IMR-90 (cell line): ENCODE data around the gene HOXC5. TPM values are rescaled to one million over a fixed set of nuclear protein-coding genes. Genes with fewer than 3 reads are reported as not detected.

Experiments
- ATAC-seq: fragments of 200-7000 bp; cut with Tn5 transposase; 2 replicates; pipeline ENCODE4 v1.9.1; 2020; ENCODE audit warnings: low read depth, mild to moderate bottlenecking, moderate library complexity
- Bru-seq: library from RNA; stranded (reverse); fragments of 400-500 nt; gene quantifications from one replicate; lab custom pipeline; 2021; lab: Mats Ljungman, UMichigan
- BruChase-seq, 2 experiments: library from RNA; stranded (reverse); fragments of 400-500 nt; gene quantifications; one replicate each; lab custom pipeline; 2021; lab: Mats Ljungman, UMichigan
- BruUV-seq: library from RNA; stranded (reverse); fragments of 400-500 nt; replicated peaks from 2 replicates; lab custom pipeline; 2021; lab: Mats Ljungman, UMichigan
- CTCF ChIA-PET: fragments of 300-600 bp; formaldehyde crosslinking; extraction: SDS; loops from one replicate; lab custom pipeline; 2021; ENCODE audit warnings: antibody characterized with exemption; lab: Yijun Ruan, JAX
- POLR2A ChIA-PET: fragments of 300-600 bp; sonication (Branson Sonifier 250); formaldehyde crosslinking; loops from one replicate; lab custom pipeline; 2022; ENCODE audit warnings: antibody characterized with exemption; ENCODE audit not compliant: unreplicated experiment; lab: Charles Lee
- DNase-seq: peaks from one replicate; pipeline ENCODE4 v3.0.0; 2013
- H2AFZ ChIP-seq: replicated peaks from 2 replicates; pipeline ENCODE3; 2013; ENCODE audit warnings: low read length, mild to moderate bottlenecking; ENCODE audit not compliant: poor library complexity
- H2AK5ac ChIP-seq: 2 replicates; pipeline ENCODE4 v1.6.1; 2013; ENCODE audit warnings: low read depth, low read length, inconsistent platforms
- H2AK9ac ChIP-seq: replicated peaks from 2 replicates; pipeline ENCODE3; 2013; ENCODE audit warnings: mild to moderate bottlenecking, low read depth, low read length, moderate library complexity; ENCODE audit not compliant: poor library complexity
- H2BK120ac ChIP-seq: 2 replicates; pipeline ENCODE4 v1.6.1; 2013; ENCODE audit warnings: low read depth, low read length, inconsistent platforms
- H2BK15ac ChIP-seq: 3 replicates; pipeline ENCODE4 v1.6.1; 2013; ENCODE audit warnings: low read depth, low read length, inconsistent platforms
- H2BK20ac ChIP-seq: 2 replicates; pipeline ENCODE4 v1.6.1; 2013; ENCODE audit warnings: low read depth, mild to moderate bottlenecking, inconsistent platforms, low read length, moderate library complexity
- H2BK5ac ChIP-seq: 2 replicates; pipeline ENCODE4 v1.6.1; 2013; ENCODE audit warnings: mild to moderate bottlenecking, low read depth, low read length, inconsistent platforms; ENCODE audit not compliant: poor library complexity, severe bottlenecking
- H3K14ac ChIP-seq: replicated peaks from 2 replicates; pipeline ENCODE4 v1.6.1; 2013; ENCODE audit warnings: low read depth, low read length, inconsistent platforms
- H3K18ac ChIP-seq: 2 replicates; pipeline ENCODE4 v1.6.1; 2013; ENCODE audit warnings: low read depth, low read length, control low read depth
- H3K23ac ChIP-seq: 2 replicates; pipeline ENCODE4 v1.6.1; 2013; ENCODE audit warnings: low read depth, low read length, inconsistent platforms
- H3K27ac ChIP-seq: 2 replicates; pipeline ENCODE4 v1.5.1; 2013; ENCODE audit warnings: mild to moderate bottlenecking, control low read depth, low read length; ENCODE audit not compliant: insufficient read depth
- H3K27me3 ChIP-seq: 2 replicates; pipeline ENCODE4 v1.6.1; 2013; ENCODE audit warnings: low read length; ENCODE audit not compliant: control insufficient read depth, insufficient read depth
- H3K36me3 ChIP-seq: 2 replicates; pipeline ENCODE4 v1.6.1; 2013; ENCODE audit warnings: low read length, mixed read lengths; ENCODE audit not compliant: control insufficient read depth, insufficient read depth
- H3K4ac ChIP-seq: 2 replicates; pipeline ENCODE4 v1.6.1; 2013; ENCODE audit warnings: low read depth, low read length, inconsistent platforms
- H3K4me1 ChIP-seq: 2 replicates; pipeline ENCODE4 v1.6.1; 2013; ENCODE audit warnings: low read length, mixed read lengths; ENCODE audit not compliant: control insufficient read depth, insufficient read depth
- H3K4me2 ChIP-seq: 2 replicates; pipeline ENCODE4 v1.6.1; 2013; ENCODE audit warnings: low read depth, mild to moderate bottlenecking, control low read depth, low read length, moderate library complexity
- H3K4me3 ChIP-seq: 2 replicates; pipeline ENCODE4 v1.5.1; 2013; ENCODE audit warnings: low read depth, mild to moderate bottlenecking, control low read depth, low read length, moderate library complexity; ENCODE audit not compliant: insufficient read depth
- H3K56ac ChIP-seq: 2 replicates; pipeline ENCODE4 v1.6.1; 2013; ENCODE audit warnings: low read length, inconsistent platforms; ENCODE audit not compliant: insufficient read depth; ENCODE audit errors: extremely low read depth
- H3K79me1 ChIP-seq, 2 experiments: 2 replicates each; pipeline ENCODE4 v1.6.1; 2013; ENCODE audit warnings: low read length in 2 of 2, inconsistent platforms in 1 of 2, low read depth in 1 of 2
- H3K9ac ChIP-seq: 2 replicates; pipeline ENCODE4 v1.6.1; 2013; ENCODE audit warnings: low read depth, low read length, control low read depth
- H3K9me1 ChIP-seq: 2 replicates; pipeline ENCODE4 v1.6.1; 2013; ENCODE audit warnings: low read length, inconsistent platforms; ENCODE audit not compliant: insufficient read depth
- H3K9me3 ChIP-seq: 2 replicates; pipeline ENCODE4 v1.6.1; 2013; ENCODE audit warnings: low read length; ENCODE audit not compliant: control insufficient read depth, insufficient read depth
- H4K20me1 ChIP-seq: 2 replicates; pipeline ENCODE4 v1.6.1; 2013; ENCODE audit warnings: low read length, inconsistent platforms; ENCODE audit not compliant: insufficient read depth
- H4K5ac ChIP-seq: 2 replicates; pipeline ENCODE4 v1.6.1; 2013; ENCODE audit warnings: mild to moderate bottlenecking, low read depth, low read length, control low read depth
- H4K8ac ChIP-seq, 2 experiments: 2 replicates each; pipeline ENCODE4 v1.6.1; 2013; ENCODE audit warnings: low read depth in 2 of 2, low read length in 2 of 2, control low read depth in 1 of 2, inconsistent platforms in 1 of 2
- H4K91ac ChIP-seq: 2 replicates; pipeline ENCODE4 v1.6.1; 2013; ENCODE audit warnings: low read depth, low read length, inconsistent platforms; ENCODE audit not compliant: insufficient read depth
- BHLHE40 ChIP-seq: fragments of 150-350 bp; IDR thresholded peaks from 2 replicates; pipeline ENCODE4 v1.6.1; 2016; ENCODE audit warnings: mild to moderate bottlenecking, low read depth, low read length
- CEBPB ChIP-seq: IDR thresholded peaks from 2 replicates; pipeline ENCODE4 v1.6.1; 2012; ENCODE audit warnings: low read depth, low read length, improper control_type of control experiment
- FOS ChIP-seq: fragments of 150-350 bp; IDR thresholded peaks from 2 replicates; pipeline ENCODE4 v1.6.1; 2016; ENCODE audit warnings: low read depth, low read length
- MAFK ChIP-seq: IDR thresholded peaks from 2 replicates; pipeline ENCODE4 v1.6.1; 2012; ENCODE audit warnings: low read depth, low read length, improper control_type of control experiment
- MAZ ChIP-seq: IDR thresholded peaks from 2 replicates; pipeline ENCODE4 v1.6.1; 2012; ENCODE audit warnings: low read depth, mild to moderate bottlenecking, low read length, improper control_type of control experiment, moderate library complexity, borderline replicate concordance
- MXI1 ChIP-seq: IDR thresholded peaks from 2 replicates; pipeline ENCODE4 v1.6.1; 2012; ENCODE audit warnings: low read depth, mild to moderate bottlenecking, low read length, moderate library complexity, borderline replicate concordance
- POLR2A ChIP-seq: IDR thresholded peaks from 2 replicates; pipeline ENCODE4 v1.6.1; 2012; ENCODE audit warnings: mild to moderate bottlenecking, low read depth, low read length
- RAD21 ChIP-seq: IDR thresholded peaks from 2 replicates; pipeline ENCODE4 v1.6.1; 2012; ENCODE audit warnings: low read length, improper control_type of control experiment
- RCOR1 ChIP-seq: IDR thresholded peaks from 2 replicates; pipeline ENCODE4 v1.6.1; 2012; ENCODE audit warnings: mild to moderate bottlenecking, low read length, improper control_type of control experiment; ENCODE audit not compliant: insufficient replicate concordance
- RFX5 ChIP-seq: IDR thresholded peaks from 2 replicates; pipeline ENCODE4 v1.8.0; 2012; ENCODE audit warnings: low read depth, mild to moderate bottlenecking, low read length, moderate library complexity
- SMC3 ChIP-seq: fragments of 150-350 bp; IDR thresholded peaks from 2 replicates; pipeline ENCODE4 v1.6.1; 2016; ENCODE audit warnings: low read depth, mild to moderate bottlenecking, antibody characterized with exemption, low read length, moderate library complexity
- WGBS, 2 experiments: methylation state at CpG; one replicate each; pipeline versions ENCODE4 v1.1.5 to v1.1.7; 2013; ENCODE audit warnings: missing lambda C conversion rate in 2 of 2; ENCODE audit not compliant: insufficient read length in 1 of 2; ENCODE audit errors: extremely low coverage in 2 of 2; 5-methylcytosine and 5-hydroxymethylcytosine counted together
- dilution Hi-C: fragments of 300-500 bp; cut with HindIII; formaldehyde crosslinking; loops from one replicate; pipeline ENCODE4 v1.14.3; 2018; ENCODE audit warnings: low sequenced_read_pairs; ENCODE audit not compliant: unreplicated experiment
- in situ Hi-C: fragments of 300-500 bp; cut with MboI; formaldehyde crosslinking; loops from 3 replicates; pipeline ENCODE4 v1.14.3; 2019; ENCODE audit warnings: low sequenced_read_pairs, inconsistent platforms, mixed read lengths
- intact Hi-C: fragments of 100-400 bp; cut with micrococcal nuclease; formaldehyde crosslinking; loops from 2 replicates; pipeline ENCODE4 v1.10.0; 2022
- long read RNA-seq: library from polyadenylated mRNA; unstranded; transcript quantifications from one replicate; pipeline ENCODE4 v2.0.0, GENCODE V29; 2021; ENCODE audit not compliant: unreplicated experiment
- polyA plus RNA-seq, 3 experiments: library from polyadenylated mRNA; depleted of rRNA; stranded (reverse); fragments of >200 nt; gene quantifications; 2 replicates each; pipeline ENCODE4 v1.2.3, GENCODE V29; 2012; ENCODE audit warnings: low replicate concordance in 1 of 3
- total RNA-seq: library from RNA; depleted of rRNA; stranded (reverse); fragments of >200 nt; gene quantifications from 2 replicates; pipeline ENCODE4 v1.2.3, GENCODE V29; 2012; rRNA removed
- TF ChIP-seq, protein P1 (sequence below): conservative IDR thresholded peaks from 2 replicates; pipeline ENCODE4 v1.5.1; 2012; ENCODE audit warnings: mild to moderate bottlenecking, low read depth, low read length, improper control_type of control experiment
- TF ChIP-seq, protein P2 (sequence below): fragments of 150-350 bp; IDR thresholded peaks from 2 replicates; pipeline ENCODE4 v1.6.1; 2017; ENCODE audit warnings: mild to moderate bottlenecking, antibody characterized with exemption, low read length, low read depth
- TF ChIP-seq, protein P3 (sequence below): fragments of 150-350 bp; IDR thresholded peaks from 2 replicates; pipeline ENCODE4 v1.6.1; 2016; ENCODE audit warnings: low read depth, mild to moderate bottlenecking, low read length, moderate library complexity, borderline replicate concordance

HOXC5 gene
- total RNA-seq: not detected in 2 replicates
- not detected in 2 replicates for polyA plus RNA-seq (2012; rRNA removed)
- polyA plus RNA-seq (2012; cell fraction: cytosol; rRNA removed): 0.02 TPM in 1 of 2 replicates, not detected in the other
- 0.17 and 0.26 TPM in 2 replicates for polyA plus RNA-seq (2012; cell fraction: nucleus; rRNA removed; ENCODE audit: low replicate concordance)
- Bru-seq, nascent RNA: percentile 20 among the genes with signal in this experiment
- percentile 37 among the genes with signal in this experiment for BruChase-seq, experiment 1, labeled RNA remaining after a 6-hour chase
- BruChase-seq, experiment 2, labeled RNA remaining after a 2-hour chase: percentile 38 among the genes with signal in this experiment
- long read RNA-seq: 0 reads

DNA sequence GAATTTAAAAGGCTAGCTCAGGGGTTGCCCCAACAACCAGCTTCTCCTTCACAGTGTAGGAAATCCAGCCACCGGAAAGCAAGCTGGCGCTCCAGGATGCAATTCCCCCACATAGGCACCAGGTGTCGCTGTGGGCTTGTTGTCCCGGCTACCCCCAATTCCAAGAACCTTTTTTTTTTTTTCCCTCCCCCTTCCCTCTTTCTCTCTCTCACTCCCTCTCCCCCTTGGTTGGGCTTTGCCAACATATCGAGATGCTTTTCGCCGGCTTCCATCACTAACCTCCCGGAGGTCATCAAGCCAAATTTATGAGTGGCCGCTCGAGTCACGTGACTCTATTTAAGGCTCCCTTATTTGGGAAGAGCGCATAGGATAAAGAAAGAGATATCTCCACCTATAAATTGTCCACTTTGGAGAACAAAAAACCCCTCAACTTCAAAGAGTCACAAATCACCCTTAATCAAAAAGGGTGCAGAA lies at the start of gene HOXC5:
Gene HOXC5, plus strand, starts transcription at position 424 of the 474 bp plus-strand sequence. CDS start 73 bp downstream, outside the sequence.
- intact Hi-C loops: no loop called here
- no peak within 1 kb of the TSS for H3K9ac ChIP-seq
- in situ Hi-C loops: no loop called here
- no peak within 1 kb of the TSS for H3K27ac ChIP-seq
- H4K91ac ChIP-seq: no peak within 1 kb of the TSS
- no peak within 1 kb of the TSS for H3K4ac ChIP-seq
- no peaks in the 10 kb centered on the region for H4K20me1 ChIP-seq
- H2AFZ ChIP-seq: no peak within 1 kb of the TSS
- CTCF ChIA-PET: interaction anchor here (0.6 to 1.0 kb wide), 12 partner anchors 11 to 813 kb away, joined by 3 to 11 read pairs (median 4); partner anchors contain the start of gene SMUG1
- H3K4me1 ChIP-seq: no peaks in the 10 kb centered on the region
- no peak within 1 kb of the TSS; the same call in 2 of the 3 replicates for H2BK15ac ChIP-seq
- H2BK5ac ChIP-seq: no peak within 1 kb of the TSS
- no peak within 1 kb of the TSS for H4K5ac ChIP-seq
- H3K4me3 ChIP-seq: no peak within 1 kb of the TSS; the same call in 1 of the 2 replicates
- no peak within 1 kb of the TSS for H4K8ac ChIP-seq
- POLR2A ChIA-PET: no interaction called here
- no peak within 1 kb of the TSS for H3K23ac ChIP-seq
- no peak within 1 kb of the TSS for H2AK5ac ChIP-seq
- H3K4me2 ChIP-seq: no peak within 1 kb of the TSS
- dilution Hi-C loops: no loop called here
- H3K14ac ChIP-seq: no peak within 1 kb of the TSS
- WGBS, 2 experiments: 0% methylated on average over 2 of the region's 12 CpGs; no CpG with 5 or more reads in 1 of the 2 experiments
- no peaks in the 10 kb centered on the region for H3K36me3 ChIP-seq
- peak; percentile 38 for DNase-seq
- H3K27me3 ChIP-seq: peaks cover 77% of the 10 kb centered on the region
- 0 out of 2 replicates have a peak, but pooled peaks have one; percentile 48 for ATAC-seq
- no peak within 1 kb of the TSS for H3K18ac ChIP-seq
- no TSS peak for BruUV-seq
- H2BK120ac ChIP-seq: no peak within 1 kb of the TSS
- H2BK20ac ChIP-seq: no peak within 1 kb of the TSS
- H3K56ac ChIP-seq: no peak within 1 kb of the TSS
- H2AK9ac ChIP-seq: no peak within 1 kb of the TSS
- H3K9me3 ChIP-seq: peaks cover 11% of the 10 kb centered on the region
- no peaks in the 10 kb centered on the region for H3K79me1 ChIP-seq
- no peaks in the 10 kb centered on the region for H3K9me1 ChIP-seq
- TF ChIP-seq, protein P1, sequence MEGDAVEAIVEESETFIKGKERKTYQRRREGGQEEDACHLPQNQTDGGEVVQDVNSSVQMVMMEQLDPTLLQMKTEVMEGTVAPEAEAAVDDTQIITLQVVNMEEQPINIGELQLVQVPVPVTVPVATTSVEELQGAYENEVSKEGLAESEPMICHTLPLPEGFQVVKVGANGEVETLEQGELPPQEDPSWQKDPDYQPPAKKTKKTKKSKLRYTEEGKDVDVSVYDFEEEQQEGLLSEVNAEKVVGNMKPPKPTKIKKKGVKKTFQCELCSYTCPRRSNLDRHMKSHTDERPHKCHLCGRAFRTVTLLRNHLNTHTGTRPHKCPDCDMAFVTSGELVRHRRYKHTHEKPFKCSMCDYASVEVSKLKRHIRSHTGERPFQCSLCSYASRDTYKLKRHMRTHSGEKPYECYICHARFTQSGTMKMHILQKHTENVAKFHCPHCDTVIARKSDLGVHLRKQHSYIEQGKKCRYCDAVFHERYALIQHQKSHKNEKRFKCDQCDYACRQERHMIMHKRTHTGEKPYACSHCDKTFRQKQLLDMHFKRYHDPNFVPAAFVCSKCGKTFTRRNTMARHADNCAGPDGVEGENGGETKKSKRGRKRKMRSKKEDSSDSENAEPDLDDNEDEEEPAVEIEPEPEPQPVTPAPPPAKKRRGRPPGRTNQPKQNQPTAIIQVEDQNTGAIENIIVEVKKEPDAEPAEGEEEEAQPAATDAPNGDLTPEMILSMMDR: peak; percentile 71
- peak; percentile 70 for TF ChIP-seq RAD21
- TF ChIP-seq CEBPB: no peak
- peak; percentile 56 for TF ChIP-seq SMC3
- TF ChIP-seq, protein P2, sequence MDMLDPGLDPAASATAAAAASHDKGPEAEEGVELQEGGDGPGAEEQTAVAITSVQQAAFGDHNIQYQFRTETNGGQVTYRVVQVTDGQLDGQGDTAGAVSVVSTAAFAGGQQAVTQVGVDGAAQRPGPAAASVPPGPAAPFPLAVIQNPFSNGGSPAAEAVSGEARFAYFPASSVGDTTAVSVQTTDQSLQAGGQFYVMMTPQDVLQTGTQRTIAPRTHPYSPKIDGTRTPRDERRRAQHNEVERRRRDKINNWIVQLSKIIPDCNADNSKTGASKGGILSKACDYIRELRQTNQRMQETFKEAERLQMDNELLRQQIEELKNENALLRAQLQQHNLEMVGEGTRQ: peak; percentile 61; the same call in 1 of the 2 replicates
- no peak for TF ChIP-seq BHLHE40
- TF ChIP-seq MXI1: no peak
- no peak for TF ChIP-seq MAFK
- no peak for TF ChIP-seq FOS
- TF ChIP-seq RFX5: no peak
- no peak for TF ChIP-seq MAZ
- no peak for TF ChIP-seq RCOR1
- no peak for TF ChIP-seq POLR2A
- TF ChIP-seq, protein P3, sequence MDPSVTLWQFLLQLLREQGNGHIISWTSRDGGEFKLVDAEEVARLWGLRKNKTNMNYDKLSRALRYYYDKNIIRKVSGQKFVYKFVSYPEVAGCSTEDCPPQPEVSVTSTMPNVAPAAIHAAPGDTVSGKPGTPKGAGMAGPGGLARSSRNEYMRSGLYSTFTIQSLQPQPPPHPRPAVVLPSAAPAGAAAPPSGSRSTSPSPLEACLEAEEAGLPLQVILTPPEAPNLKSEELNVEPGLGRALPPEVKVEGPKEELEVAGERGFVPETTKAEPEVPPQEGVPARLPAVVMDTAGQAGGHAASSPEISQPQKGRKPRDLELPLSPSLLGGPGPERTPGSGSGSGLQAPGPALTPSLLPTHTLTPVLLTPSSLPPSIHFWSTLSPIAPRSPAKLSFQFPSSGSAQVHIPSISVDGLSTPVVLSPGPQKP: no peak
